GM11168 (cell line): ENCODE data around the gene APOL2.
"Not testable (repeated sequence)": the region's sequence is repeated elsewhere in the genome, so short reads cannot be mapped to it uniquely, and the experiment has no call there.

Experiments used
- in situ Hi-C: fragments of 300-500 bp; cut with MboI; formaldehyde crosslinking; loops from one replicate; pipeline ENCODE4 v1.12.0; 2022; ENCODE audit warnings: low sequenced_read_pairs; ENCODE audit not compliant: unreplicated experiment

APOL2 gene

DNA sequence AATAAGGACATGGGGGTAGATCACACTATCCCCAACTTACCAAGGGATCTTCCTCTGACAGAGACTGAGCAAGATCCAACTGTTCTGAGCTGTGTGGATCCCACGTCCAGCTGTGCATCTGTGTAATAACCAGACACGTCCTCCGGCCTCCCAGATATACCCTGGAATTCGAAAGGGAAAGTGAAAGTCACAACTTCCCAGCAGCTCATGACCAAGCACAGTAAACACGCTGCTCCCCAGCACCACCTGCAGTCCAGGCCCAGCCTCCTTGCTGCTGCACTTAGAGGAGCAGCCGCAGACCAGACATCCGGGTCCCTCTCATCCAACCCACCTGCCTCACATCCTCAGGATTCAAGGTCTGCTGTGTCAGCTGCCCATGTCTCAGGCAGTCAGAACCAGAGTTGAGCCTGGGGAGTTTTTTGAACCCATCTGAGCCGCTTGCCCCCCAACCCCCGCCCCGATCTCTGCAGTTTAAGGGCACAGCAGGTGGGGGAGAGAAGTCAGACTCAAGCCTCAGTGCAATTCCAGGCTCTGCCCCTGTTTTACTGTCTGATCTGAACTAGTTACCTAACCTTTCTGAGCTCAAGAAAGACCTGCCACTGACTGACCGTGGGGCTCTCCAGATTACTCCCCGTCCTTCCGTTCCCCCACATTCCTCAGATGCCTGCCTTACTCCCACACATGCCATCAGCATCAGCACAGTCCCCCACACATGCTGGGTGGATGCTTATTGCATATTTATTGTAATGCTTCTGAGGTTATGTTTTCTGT is at the start of gene APOL2:
TSS of gene APOL2 (minus strand) at position 127 of the 771 bp plus-strand sequence. CDS start 6,365 bp downstream, outside the sequence.
- in situ Hi-C loops: no loop called here

DNA sequence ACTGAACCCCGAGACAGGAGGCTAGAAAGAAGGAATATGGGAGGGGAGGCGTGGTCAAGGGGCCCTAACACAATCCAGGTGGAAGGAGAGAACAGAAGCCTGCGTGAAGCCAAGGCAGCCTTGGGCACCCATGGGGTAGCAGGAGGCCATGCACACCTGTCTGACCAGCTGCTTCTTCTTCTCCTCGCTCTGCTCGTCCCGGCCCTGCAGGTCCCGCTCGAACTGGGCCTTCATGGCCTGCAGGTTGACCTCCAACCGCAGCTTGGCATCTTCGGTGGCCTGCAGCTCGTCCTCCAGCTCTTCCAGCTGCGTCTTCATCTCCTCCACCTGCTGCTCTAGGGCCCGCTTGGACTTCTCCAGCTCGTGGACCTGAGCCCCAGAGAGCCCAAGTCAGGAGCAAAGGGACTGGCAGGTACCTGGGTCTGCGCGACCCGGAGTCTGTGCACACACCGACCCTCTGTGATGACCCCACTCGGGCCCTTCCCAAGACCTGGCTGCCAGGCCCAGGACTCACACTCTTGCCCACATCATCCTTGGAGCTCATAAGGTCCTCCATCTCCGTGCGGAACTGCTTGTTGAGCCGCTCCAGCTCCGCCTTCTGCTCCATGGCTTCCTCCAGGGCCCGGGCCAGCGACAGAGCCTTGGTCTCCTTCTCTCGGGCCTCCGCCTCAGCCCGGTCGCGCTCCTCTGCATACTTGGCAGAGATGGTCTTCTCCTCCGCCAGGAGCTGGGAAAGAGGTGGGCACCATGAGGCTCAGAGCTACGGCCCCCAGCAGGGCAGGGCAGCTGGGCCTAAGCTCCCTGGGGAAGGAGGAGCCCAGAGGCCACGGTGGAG is 49.5 kb upstream of the APOL2 start:
- in situ Hi-C loops: no loop called here

DNA sequence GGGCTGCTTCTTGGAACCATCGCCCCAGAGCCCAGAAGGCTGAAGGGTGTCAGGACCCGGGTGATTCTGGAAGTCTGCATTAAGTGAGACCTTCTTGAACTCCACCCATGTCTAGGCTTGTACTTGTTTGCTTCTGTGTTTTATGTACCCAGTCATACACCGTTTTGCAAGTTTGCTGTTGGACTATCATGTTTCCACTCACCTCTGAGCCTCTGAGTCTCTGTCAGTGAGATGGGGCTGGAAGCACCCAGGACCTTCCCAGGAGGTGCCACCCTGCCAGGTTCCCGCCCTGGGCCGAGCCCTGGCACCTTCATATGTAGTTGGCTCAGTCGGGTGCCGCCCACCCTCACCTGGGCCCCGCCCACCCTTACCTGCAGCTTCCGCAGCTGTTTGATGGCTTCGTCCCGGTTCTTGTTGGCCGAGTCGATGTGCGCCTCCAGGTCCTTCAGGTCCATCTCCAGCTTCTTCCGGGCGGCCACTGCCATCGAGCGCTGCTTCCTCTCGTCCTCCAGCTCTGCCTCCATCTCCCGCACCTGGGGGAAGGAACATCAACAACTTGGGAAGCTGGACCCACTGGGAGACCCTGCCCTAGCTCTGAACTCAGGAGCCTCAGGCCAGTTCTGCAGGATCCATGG is 48.7 kb upstream of the APOL2 start:
- in situ Hi-C loops: no loop called here

- in situ Hi-C loops: no loop called here
Measured at GRCh38 chr22:36286096-36286957, 47.0 kb upstream of the APOL2 start.

DNA sequence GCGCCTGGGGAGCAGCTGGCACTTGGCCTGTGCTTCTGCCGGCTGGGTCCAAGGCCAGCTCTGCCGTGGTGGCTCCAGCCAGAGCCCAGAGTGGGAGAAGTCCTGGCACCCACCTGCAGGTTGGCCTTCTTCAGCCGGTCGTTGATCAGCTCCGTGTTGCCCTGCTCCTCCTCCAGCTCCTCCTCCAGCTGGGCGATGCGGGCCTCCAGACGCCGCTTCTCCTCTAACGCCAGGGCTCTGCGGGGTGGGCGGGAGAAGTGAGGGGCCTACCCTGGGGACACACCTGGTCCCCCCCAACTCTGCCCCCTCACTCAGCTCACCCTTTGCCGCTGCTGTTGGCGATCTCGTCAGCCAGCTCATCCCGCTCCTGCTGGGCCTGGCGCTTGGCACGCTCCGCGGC is 46.2 kb upstream of the APOL2 start:
- in situ Hi-C loops: no loop called here

- in situ Hi-C loops: no loop called here
Measured at GRCh38 chr22:36285017-36285416, 45.7 kb upstream of the APOL2 start.

DNA sequence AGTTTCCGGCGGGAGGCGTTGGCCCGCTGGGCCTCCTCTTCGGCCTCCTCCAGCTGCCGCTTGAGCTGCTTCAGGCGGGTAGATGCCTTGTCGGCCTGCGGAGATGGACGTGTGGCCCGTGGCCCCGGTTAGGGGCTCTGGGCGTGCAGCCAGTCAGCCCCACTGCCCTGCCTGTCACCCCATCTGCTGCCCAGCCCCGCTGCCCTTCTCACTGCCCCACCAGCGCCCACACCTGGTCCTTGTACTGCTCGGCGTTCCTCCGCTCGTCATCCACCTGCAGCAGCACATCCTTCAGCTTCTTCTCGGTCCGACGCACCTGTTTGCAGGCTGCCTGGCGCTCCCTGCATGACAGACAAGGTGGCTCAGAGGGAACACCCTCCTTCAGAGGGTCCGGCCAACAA is 44.8 kb upstream of the APOL2 start:
- in situ Hi-C loops: no loop called here

DNA sequence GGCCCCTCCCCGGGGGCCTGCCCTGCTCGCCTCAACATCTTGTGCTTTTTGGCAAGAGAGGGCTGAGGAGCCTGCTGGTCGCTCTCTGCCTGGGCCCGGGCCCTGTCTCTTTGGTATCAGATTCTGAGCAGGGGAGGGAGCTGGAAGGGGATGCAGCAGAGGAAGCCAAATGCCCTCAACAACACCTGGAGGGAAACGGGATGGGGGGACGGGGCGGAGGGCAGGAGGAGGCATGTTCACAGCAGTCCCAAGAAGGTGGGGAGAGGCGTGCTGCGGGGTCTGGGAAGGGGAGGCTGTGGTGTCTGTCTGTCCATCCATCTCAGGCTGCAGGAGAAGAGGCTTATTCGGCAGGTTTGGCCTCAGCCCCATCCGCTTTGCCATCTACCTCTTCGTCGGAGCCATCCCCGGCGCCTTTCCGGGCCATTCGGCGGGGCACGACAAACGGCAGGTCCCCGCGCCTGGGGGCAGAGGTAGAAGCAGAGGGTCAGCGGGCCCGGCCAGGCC is 43.1 kb upstream of the APOL2 start:
- in situ Hi-C loops: no loop called here

DNA sequence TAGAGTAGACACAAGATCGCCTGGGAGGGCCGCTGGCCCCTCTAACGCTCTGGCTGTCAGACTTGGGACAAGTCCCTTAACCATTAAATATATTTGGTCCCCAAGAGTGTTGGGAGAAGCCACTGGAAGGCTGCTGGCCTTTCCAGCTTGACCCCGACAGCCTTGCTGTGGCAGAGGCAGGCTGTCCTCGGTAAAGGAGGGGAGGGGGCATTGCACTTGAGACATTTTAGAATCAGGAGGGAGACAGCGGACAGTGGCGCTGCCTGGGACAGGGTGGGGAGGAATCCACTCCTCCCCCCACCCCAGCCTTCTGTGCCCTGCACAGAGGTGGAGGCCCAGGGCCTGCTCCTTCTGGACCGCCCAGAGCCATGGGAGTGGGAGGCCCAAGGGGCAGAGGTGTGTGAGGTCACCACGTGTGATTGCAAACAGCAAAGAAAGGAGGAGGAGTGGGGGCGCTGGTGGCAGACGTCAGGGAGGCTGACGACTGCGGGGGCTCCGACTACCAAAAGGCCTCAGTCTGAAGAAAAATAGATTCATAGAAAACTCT is 42.5 kb upstream of the APOL2 start:
- in situ Hi-C loops: no loop called here

- in situ Hi-C loops: no loop called here
Measured at GRCh38 chr22:36280379-36280778, 41.1 kb upstream of the APOL2 start.

DNA sequence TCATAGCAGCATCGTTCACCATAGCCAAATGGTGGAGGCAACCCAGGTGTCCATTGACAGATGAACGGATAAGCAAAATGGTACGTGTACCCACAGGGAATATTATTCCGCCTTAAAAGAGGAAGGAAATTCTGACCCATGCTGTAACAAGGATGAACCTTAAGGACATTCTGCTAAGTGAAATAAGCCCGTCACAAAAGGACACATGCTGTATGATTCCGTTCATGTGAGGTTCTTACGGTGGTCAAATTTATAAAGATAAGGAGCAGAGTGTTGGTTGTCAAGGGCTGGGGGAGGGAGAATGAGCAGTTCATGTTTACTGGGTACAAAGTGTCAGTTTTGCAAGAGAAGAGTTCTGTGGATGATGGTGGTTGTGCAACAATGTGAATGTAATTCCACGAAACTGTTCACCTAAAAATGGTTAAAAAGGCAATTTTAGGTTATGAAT is 39.9 kb upstream of the APOL2 start:
- in situ Hi-C loops: no loop called here

GRCh38 chr22:36277482-36278291 is 38.4 kb upstream of the APOL2 start:
- in situ Hi-C loops: no loop called here

DNA sequence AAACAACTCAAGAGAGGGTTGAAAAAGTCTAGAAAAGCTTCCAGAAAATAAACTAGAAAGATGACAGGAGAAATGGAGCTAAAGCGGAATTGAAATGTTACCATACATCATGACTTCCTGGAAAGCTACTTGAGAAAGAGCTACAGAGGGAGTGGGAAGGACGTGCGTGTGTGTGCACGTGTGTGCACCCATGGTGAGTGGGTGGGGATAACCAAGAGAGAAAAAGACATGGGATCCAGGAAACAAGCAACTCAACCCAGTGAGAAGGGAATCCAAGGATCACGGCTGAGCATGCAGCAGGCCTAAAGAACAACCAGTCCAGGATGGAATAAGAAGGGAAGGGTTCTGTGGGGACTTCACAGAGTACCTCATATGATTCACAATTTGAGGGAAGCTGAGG is 35.2 kb upstream of the APOL2 start:
- in situ Hi-C loops: no loop called here

DNA sequence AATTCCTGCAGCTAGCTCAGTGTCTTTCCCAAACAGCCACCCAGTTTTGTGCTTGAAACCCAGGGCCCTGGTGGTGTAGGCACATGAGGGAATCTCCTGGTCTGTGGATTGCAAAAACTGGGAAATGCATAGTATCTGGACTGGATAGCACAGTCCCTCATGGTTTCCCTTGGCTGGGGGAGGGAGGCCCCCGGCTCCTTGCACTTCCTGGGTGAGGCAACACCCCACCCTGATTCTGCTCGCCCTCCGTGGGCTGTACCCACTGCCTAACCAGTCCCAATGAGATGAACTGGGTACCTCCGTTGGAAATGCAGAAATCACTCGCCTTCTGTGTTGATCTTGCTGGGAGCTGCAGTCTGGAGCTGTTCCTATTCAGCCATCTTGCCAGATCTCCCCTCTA is 32.6 kb upstream of the APOL2 start:
- in situ Hi-C loops: not testable (repeated sequence)

DNA sequence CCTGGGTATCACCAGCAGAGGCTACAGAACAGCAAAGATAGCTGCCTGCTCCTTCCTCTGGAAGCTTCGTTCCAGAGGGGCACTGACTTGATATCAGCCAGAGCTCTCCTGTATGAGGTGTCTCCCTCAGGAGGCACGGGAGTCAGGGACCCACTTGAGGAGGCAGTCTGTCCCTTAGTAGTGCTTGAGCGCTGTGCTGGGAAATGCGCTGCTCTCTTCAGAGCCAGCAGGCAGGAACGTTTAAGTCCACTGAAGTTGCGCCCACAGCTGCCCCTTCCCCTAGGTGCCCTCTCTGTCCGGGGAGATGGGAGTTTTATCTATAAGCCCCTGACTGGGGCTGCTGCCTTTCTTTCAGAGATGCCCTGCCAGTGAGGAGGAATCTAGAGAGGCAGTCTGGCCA is 31.9 kb upstream of the APOL2 start:
- in situ Hi-C loops: not testable (repeated sequence)

DNA sequence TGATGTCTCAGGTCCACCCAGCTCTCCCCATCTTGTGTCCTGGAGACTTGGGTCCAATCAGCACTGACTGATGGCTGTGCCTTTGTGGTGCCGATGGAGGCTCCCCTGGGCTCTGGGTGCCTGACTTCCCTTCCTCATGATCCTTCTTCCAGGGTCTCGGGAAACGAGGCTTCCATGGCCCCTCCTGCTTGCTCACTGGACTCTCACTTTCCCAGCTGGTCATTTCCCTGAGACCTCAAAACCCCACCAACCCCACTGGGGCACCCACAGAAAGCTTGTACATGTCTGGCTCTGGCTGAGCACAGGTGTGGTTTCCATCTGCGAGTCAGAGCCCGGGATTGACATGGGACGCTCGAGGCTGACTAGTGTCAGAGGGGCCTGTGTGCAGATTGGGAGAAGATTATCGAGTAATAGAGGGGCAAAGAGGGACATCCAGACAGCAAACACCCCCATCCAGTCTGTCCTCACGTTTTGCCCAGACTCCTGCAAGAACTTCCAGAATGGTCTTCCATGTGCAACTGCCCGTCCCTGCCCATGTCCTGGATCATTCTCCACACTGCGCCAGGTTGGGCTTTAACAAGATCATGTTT is 28.7 kb upstream of the APOL2 start:
- in situ Hi-C loops: no loop called here

- in situ Hi-C loops: no loop called here
Measured at GRCh38 chr22:36267058-36267457, 27.7 kb upstream of the APOL2 start.

DNA sequence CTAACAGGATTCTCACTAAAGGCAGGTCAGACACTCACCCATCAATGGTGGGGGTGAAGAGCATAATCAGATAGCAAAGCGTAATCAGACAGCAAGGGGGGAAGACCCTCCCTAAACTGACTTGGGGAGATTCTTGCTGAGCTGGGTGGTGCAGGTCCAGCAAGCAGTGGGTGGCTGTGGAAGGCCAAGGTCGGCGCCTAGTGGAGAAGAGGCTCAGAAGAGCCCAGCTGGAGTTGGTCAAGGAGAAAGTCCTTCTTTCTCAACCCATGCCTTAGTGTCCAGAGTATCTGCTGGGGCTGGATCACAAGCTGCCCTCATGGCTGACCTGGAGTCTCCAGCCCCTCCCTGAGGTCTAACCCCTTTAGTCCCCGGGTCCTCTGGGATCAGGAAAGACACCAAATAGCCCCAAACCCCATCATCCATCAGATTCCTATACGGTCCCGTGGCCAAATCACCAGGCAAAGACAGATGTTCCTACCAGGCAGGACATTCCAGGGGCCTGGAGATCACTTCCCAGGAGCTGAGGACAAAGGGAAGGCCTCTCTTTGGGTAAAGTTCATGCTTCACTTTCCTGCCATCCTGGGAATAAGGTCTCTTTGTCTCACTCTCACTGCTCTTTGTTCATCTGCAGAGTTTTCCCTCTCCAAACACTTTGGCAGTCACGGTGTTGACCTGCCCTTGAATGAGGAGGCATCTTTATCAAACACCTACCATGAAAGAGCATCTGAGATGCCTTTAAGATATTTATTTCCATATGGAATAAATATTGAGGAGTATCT is 24.7 kb upstream of the APOL2 start:
- in situ Hi-C loops: not testable (repeated sequence)
